GM21515 (cell line): ENCODE data around the gene SEPHS2.
"Not testable (repeated sequence)": the region's sequence is repeated elsewhere in the genome, so short reads cannot be mapped to it uniquely, and the experiment has no call there.

Experiments used
- ATAC-seq: cut with Tn5 transposase; IDR thresholded peaks from one replicate; pipeline ENCODE4 v1.9.1; 2021; ENCODE audit not compliant: unreplicated experiment

Gene SEPHS2

DNA sequence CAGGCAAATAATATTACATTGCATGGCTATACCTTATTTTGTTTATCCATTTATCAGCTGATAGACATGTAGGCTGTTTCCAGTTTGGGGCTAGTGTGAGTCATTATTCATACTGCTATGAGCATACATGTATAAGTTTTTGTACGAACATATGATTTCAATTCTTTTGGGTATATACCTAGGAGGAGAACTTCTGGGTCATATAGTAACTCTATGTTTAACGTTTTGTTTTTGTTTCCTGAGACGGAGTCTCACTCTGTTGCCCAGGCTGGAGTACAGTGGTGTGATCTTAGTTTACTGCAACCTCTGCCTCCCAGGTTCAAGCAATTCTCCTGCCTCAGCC is 24.5 kb upstream of the SEPHS2 start:
- no peak for ATAC-seq

DNA sequence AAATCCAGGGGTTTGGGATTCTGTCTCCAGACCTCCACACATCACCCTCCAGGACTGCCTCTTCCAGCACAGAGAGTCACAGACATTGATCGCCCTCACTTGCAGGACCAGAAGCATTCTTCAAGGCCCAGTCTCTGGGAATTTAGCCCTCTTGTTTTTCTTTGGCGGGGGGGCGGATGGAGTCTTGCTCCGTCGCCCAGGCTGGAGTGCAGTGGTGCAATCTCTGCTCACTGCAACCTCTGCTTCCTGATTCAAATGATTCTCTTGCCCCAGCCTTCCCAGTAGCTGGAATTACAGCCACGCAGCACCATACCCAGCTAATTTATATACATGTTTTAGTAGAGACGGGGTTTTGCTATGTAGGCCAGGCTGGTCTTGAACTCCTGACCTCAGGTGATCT is 18.4 kb upstream of the SEPHS2 start:
- no peak for ATAC-seq

- not testable (repeated sequence) for ATAC-seq
Observed at GRCh38 chr16:30461426-30461825, 15.8 kb upstream of the SEPHS2 start.

- ATAC-seq, result no peak
Observed at GRCh38 chr16:30459456-30459855, 13.8 kb upstream of the SEPHS2 start.

DNA sequence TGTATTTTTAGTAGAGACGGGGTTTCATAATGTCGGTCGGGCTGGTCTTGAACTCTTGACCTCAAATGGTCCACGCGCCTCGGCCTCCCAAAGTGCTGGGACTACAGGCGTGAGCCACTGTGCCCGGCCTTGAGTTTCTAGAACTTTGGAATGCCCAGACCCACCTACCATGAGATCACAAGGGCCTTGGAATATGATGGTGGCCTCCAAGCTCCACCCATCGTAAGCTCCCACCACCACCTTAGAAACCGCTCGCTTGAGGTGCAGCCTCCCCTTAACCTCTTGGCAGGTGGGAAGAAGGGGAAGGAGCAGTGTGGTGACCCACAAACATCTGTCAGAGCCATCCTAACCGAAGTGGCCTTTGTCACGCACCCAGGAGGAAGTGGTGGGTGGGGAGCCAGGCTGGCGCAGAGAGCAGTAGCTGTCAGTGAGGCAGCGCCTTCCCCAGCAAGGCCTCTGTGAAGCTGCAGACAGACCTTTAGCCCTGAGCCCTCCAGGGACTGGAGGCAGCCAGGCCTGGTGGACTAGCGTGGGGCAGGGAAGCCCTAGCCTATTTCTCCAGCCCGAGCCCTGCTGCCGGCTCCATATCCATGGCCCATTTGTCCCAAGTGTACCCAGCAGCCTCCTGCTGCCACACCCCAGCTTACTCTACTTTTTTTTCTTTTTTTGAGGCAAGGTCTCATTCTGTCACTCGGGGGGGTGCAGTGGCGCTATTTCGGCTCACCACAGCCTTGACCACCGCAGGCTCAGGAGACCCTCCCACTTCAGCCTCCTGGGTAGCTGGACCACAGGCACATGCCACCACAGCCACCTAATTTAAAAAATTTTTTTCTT is 13.1 kb upstream of the SEPHS2 start:
- peak; percentile 79 for ATAC-seq

- no peak for ATAC-seq
Observed at GRCh38 chr16:30457743-30458560, 12.3 kb upstream of the SEPHS2 start.

DNA sequence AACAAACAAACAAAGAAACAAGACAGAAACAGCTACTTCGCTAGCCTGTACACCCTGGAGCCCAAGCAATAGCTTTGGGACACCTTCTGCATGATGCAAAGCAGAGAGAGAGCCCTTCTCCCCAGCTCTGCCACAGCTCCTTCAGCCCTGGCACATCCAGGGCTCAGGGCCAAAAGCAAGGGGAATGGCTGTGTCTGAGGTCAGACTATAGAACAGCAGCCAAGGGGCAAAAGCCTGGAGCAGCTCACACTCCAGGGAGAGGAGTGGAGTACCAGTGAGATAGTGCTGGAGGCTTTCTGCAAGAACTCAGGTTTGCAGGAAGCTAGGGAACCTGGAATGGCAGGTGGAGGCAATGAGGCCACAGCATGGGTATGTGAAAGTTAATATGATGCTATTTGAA is 11.6 kb upstream of the SEPHS2 start:
- ATAC-seq, result no peak

GRCh38 chr16:30456302-30456701 is 10.6 kb upstream of the SEPHS2 start:
- ATAC-seq, result no peak

DNA sequence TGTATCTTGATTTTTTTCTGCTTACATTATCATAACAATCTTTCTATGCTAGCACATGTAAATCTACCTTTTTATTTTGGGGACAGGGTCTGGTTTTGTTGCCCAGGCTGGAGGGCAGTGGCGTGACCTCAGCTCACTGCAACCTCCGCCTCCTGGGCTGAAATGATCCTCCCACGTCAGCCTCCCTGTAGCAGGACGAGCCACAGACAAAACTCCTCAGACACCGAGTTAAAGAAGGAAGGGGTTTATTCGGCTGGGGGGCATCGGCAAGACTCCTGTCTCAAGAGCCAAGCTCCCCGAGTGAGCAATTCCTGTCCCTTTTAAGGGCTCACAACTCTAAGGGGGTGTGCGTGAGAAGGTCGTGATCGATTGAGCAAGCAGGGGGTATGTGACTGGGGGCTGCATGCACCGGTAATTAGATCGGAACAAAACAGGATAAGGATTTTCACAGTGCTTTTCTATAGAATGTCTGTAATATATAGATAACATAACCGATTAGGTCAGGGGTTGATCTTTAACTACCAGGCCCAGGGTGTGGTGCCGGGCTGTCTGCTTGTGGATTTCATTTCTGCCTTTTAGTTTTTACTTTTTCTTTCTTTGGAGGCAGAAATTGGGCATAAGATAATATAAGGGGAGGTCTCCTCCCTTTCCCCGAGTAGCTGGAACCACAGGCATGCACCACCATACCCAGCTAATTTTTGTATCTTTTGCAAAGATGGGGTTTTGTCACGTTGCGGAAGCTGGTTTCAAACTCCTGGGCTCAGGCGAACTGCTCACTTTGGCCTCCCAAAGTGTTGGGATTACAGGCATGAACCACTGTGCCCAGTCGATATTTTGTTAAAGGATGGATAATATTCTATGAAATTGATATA is 7.3 kb upstream of the SEPHS2 start:
- ATAC-seq, result not testable (repeated sequence)

DNA sequence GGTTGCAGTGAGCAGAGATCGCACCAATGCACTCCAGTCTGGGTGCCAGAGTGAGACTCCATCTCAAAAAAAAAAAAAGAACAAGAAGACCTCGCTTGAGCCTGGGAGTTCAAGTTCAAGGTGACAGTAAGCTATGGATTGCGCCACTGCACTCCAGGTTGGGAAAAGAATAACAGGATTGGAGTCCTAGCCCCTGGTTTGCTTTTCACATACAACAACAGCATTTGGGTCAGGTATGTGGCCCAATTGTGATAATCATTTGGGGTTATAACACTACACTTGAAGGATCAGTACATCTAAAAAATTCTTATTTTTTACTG is 3.4 kb upstream of the SEPHS2 start:
- no peak for ATAC-seq

GRCh38 chr16:30447512-30448226 is 2.0 kb upstream of the SEPHS2 start:
- ATAC-seq, result no peak

- no peak for ATAC-seq
Observed at GRCh38 chr16:30446203-30446595, 525 bp upstream of the SEPHS2 start.

GRCh38 chr16:30445149-30445407 is 596 bp downstream of the SEPHS2 start:
- peak; percentile 11 for ATAC-seq

GRCh38 chr16:30444231-30445148 is 1.2 kb downstream of the SEPHS2 start:
- ATAC-seq, result no peak

DNA sequence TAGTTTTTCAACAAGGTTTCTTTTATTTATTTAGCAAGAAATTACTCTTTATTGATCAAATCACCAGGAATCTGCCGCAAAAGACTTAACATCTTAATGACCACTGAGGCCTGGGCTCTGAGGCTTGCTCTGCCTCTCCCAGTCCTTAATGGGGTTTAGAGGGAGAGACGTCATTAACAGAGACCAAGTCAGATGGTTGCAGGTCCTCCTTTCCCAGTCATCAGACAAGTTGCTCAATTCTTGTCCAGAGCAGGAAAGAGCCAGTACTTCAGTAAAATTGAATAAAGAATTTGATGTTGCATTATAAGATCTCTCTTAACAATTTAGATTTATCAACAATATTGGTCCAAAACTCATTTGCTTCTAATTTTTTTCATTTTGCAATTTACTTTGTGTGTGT is 2.0 kb downstream of the SEPHS2 start:
- no peak for ATAC-seq

GRCh38 chr16:30439720-30440348 is 5.8 kb downstream of the SEPHS2 start:
- no peak for ATAC-seq

GRCh38 chr16:30438835-30439234 is 6.8 kb downstream of the SEPHS2 start:
- ATAC-seq, result no peak

- no peak for ATAC-seq
Observed at GRCh38 chr16:30437511-30438046, 8.1 kb downstream of the SEPHS2 start.

DNA sequence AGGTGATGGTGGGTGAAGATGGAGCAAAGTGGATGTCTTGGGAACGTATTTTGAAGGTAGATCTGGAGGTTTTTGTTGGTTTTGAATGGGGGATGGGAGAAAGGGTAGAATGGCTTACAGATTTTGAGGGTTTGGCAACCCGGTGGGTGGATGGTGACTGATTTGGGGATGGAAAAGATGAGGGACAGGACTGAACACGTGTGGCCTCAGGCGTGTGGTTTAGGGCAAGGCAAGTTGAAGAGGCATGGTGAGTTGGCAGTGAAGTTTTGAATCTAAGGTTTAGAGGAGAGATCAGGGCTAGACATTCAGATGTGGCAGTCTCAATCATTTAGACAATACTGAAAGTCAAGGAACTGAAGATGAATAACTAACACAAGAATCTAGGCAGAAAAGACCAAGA is 10.8 kb downstream of the SEPHS2 start:
- no peak for ATAC-seq
